NT2/D1 (cell line): ENCODE measurements around the gene NRL.

Source experiments
- YY1 ChIP-seq: IDR thresholded peaks from 2 replicates; pipeline ENCODE4 v1.6.1; 2011; ENCODE audit not compliant: insufficient read length, insufficient read depth
- ZNF274 ChIP-seq: IDR thresholded peaks from 2 replicates; pipeline ENCODE4 v1.6.1; 2011; ENCODE audit warnings: mild to moderate bottlenecking, low read depth, low read length

- TF ChIP-seq ZNF274 (no peak), YY1 (no peak)
Measured at GRCh38 chr14:24057271-24057670, 57.5 kb downstream of the NRL start.
